Spleen (tissue), 7 donors: ENCODE measurements around the gene TNFSF12.

Experiments
- POLR2A ChIP-seq, 3 donors: fragments of 450-650 bp; IDR thresholded peaks; one replicate each; pipeline ENCODE4 v1.5.1; 2017; ENCODE audit warnings: antibody characterized with exemption in 3 of 3, mild to moderate bottlenecking in 1 of 3
- POLR2AphosphoS5 ChIP-seq, 3 donors: sonication (generic); formaldehyde crosslinking; IDR thresholded peaks; one replicate each; pipeline ENCODE4 v1.5.1; 2017; ENCODE audit warnings: antibody characterized with exemption in 3 of 3
- TF ChIP-seq, protein P1 (sequence below), 11 experiments: fragments of 200-600 bp in 7 of 11; fragments of 450-650 bp in 4 of 11; sonication (generic) in 4 of 11; IDR thresholded peaks in 8 of 11; conservative IDR thresholded peaks in 3 of 11; 1 replicate in 7 of 11; 2 replicates in 4 of 11; pipeline versions ENCODE4 v1.4.0 to v1.8.0; 2016 to 2021; ENCODE audit warnings: antibody characterized with exemption in 11 of 11, inconsistent platforms in 4 of 11, mild to moderate bottlenecking in 1 of 11
- donor health status: DM: no; HTN: no; CAD: no; lungs with moderate emphysema.
- donor health status: DM: no; HTN: no; CAD: no.
- donor health status: DM: no; HTN: no; CAD: no.

- TF ChIP-seq, protein P1, sequence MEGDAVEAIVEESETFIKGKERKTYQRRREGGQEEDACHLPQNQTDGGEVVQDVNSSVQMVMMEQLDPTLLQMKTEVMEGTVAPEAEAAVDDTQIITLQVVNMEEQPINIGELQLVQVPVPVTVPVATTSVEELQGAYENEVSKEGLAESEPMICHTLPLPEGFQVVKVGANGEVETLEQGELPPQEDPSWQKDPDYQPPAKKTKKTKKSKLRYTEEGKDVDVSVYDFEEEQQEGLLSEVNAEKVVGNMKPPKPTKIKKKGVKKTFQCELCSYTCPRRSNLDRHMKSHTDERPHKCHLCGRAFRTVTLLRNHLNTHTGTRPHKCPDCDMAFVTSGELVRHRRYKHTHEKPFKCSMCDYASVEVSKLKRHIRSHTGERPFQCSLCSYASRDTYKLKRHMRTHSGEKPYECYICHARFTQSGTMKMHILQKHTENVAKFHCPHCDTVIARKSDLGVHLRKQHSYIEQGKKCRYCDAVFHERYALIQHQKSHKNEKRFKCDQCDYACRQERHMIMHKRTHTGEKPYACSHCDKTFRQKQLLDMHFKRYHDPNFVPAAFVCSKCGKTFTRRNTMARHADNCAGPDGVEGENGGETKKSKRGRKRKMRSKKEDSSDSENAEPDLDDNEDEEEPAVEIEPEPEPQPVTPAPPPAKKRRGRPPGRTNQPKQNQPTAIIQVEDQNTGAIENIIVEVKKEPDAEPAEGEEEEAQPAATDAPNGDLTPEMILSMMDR (IDR thresholded peaks at IDR 0.05 in 8 of 11, conservative IDR thresholded peaks at IDR 0.05 in 3 of 11): no peak
- TF ChIP-seq POLR2A (IDR thresholded peaks at IDR 0.05): no peak
- no peak for TF ChIP-seq POLR2AphosphoS5 (IDR thresholded peaks at IDR 0.05)
Observed at GRCh38 chr17:7606280-7606679, 57.4 kb downstream of the TNFSF12 start.
